Measurements from ENCODE around the gene VSIG2. TPM values are rescaled to one million over a fixed set of nuclear protein-coding genes. Genes with fewer than 3 reads are reported as not detected.

VSIG2 gene
- total RNA-seq, 1 donor from 2014 or later: 0.26 TPM

GRCh38 chr11:124724979-124725718 is 26.9 kb downstream of the VSIG2 start:
- DNase-seq (ENCODE audit: low read depth, low spot score): no peak

DNA sequence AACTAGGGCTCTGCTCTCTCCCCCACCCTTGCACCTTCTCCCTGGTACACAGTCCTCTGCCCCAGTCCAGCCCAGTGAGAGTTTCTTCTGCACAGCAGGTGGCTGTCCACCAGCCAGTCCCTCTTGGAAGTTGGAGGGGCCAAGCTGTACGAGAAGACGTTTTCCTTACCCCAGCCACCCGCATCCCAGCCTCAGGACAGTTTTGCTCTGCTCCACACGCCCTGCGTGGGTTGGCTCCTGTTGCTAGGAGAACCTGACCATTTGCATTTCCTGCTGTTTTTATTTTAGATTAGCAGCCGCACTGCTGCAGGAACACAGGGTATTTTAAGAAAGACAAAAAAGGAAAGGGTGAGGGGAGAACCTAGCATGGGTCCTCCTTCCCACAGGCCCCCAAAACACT is 29.9 kb downstream of the VSIG2 start:
- DNase-seq (ENCODE audit: low read depth, low spot score): no peak

DNA sequence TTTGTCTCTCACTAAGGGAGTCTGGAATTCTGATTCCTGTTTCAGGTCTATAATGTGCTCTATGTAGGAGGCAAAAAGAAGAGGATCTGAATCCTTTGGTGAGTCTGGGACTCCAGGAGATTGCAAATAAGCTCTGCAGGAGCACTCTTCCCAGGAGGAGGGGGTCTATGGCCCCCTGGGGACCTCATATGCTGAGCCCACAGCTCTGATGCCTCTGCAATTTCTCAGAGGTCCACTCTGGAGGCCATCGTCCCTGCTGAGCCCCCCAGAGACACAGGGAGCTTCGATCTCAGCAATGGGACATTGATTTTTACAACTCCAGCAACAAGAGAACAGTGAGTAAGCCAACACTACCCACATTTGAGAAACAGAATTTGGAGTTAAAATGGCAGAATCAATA is 32.5 kb downstream of the VSIG2 start:
- DNase-seq (ENCODE audit: low read depth, low spot score): no peak

DNA sequence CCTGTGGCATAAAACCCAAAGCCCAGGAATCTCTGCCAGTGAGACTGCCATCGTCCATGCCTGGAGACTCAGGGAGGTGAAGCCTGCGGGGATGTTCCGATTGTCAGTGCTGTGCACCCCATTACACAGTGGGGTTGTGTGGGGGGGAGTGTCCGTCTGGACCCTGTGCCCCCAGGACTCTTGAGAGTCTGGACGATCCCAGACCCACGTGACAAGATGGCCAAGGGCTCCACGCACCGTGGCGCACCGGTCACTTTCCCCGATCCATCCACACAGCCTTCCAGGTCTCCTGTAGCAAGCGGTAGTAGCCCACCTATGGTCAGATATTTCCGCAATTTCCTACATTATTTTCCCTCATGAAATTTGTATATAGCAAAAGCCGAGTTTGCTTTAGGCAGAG is 33.3 kb downstream of the VSIG2 start:
- no peak for DNase-seq (ENCODE audit: low read depth, low spot score)

- no peak for DNase-seq (ENCODE audit: low read depth, low spot score)
Measured at GRCh38 chr11:124717786-124718651, 34.0 kb downstream of the VSIG2 start.

DNA sequence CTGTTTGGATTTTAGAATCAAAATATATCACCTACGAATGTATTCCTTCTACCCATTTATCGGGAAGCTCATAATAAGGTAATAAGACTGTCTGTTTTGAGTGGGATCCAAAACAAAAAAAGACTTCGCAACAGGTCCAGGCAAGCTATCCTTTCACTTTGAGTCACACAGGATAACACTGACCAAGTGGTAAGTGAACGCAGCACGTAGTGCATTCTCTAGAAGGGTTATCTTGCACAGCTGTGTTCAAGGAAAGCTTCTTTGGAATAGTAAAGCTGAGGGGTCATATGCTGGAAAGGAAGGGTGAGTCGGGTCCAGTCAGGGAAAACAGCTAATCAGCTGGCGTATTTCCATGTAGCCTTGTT is 34.7 kb downstream of the VSIG2 start:
- peak; percentile 72 for DNase-seq (ENCODE audit: low read depth, low spot score)

- peak; percentile 41 for DNase-seq (ENCODE audit: low read depth, low spot score)
Measured at GRCh38 chr11:124716591-124716990, 35.5 kb downstream of the VSIG2 start.

DNA sequence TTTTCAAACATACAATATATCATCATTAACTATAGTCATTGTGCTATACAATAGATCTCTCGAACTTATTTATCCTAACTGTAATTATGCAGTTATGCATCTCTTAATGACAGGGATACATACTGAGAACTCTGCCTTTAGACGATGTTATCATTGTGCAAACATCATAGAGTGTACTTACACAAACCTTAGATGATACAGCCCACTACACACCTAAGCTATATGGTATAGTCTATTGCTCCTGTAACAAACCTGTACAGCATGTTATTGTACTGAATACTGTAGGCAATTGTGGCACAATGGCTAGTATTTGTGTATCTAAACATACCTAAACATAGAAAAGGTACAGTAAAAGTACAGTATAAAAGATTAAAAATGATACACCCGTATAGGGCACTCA is 39.7 kb downstream of the VSIG2 start:
- DNase-seq (ENCODE audit: low read depth, low spot score): no peak

- DNase-seq (ENCODE audit: low read depth, low spot score): no peak
Measured at GRCh38 chr11:124707829-124708228, 44.2 kb downstream of the VSIG2 start.

DNA sequence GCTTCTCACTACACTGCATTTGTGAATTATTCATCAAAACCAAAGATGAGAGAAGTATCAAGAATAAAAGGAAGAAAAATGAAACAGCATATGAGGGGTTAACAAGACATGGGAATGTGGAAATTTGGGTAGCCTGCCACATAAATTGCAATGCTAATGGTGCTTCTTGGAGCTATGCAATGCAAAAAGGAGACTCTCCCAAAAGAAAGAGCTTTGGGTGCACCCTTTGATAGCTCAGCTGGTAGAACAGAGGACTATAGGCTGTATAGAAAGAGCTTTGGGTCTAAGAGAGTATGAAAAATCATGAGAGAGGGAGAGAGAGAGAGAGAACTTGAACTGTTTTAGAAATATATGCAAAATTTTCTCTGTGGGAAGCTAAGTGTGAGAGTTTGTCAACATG is 52.0 kb downstream of the VSIG2 start:
- no peak for DNase-seq (ENCODE audit: low read depth, low spot score)

DNA sequence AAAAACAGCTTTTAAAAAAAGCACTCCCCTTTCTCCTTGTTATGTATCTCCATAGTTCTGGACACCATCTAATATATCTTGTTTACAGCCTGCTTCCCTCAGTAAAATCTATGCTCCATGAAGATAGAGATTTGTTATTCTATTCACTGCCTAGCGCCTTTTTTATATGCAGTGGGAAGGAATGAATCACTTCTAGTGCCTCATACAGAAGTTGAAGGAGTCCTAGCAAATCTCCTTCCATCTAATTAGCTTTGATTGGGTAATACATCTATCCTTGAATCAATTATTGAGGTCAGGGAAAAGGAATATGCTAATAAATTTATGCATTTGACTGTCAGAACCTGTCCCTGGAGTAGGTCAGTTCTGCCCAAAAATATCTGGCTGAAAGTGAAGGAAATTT is 52.5 kb downstream of the VSIG2 start:
- DNase-seq (ENCODE audit: low read depth, low spot score): no peak

Other genes starting within 250 kb of the VSIG2 start
- not detected in 2 replicates for gene OR8B12, start 208.6 kb downstream of the VSIG2 start, total RNA-seq
- not detected in 2 replicates for gene OR8A1, start 182.3 kb downstream of the VSIG2 start, total RNA-seq
- gene PANX3, start 140.8 kb downstream of the VSIG2 start, total RNA-seq: not detected in 2 replicates
- 16.1 and 19.4 TPM in 2 replicates for gene TBRG1, start 129.4 kb downstream of the VSIG2 start, total RNA-seq
- gene SIAE, start 78.5 kb downstream of the VSIG2 start, total RNA-seq: 19.0 and 26.0 TPM in 2 replicates
- gene SPA17, start 78.4 kb downstream of the VSIG2 start, total RNA-seq: 6.3 and 6.8 TPM in 2 replicates
- gene NRGN, start 12.3 kb downstream of the VSIG2 start, total RNA-seq: 2.5 and 3.0 TPM in 2 replicates
- gene ESAM, start 10.0 kb upstream of the VSIG2 start, total RNA-seq: 85.7 and 102 TPM in 2 replicates
- gene MSANTD2, start 48.2 kb upstream of the VSIG2 start, total RNA-seq: 8.1 and 12.6 TPM in 2 replicates
- 17.9 and 20.4 TPM in 2 replicates for gene ROBO3, start 113.2 kb upstream of the VSIG2 start, total RNA-seq
- gene ROBO4, start 145.6 kb upstream of the VSIG2 start, total RNA-seq: 186 and 220 TPM in 2 replicates
- gene HEPN1, start 167.0 kb upstream of the VSIG2 start, total RNA-seq: 0.11 TPM in 1 of 2 replicates, not detected in the other
- gene HEPACAM, start 183.8 kb upstream of the VSIG2 start, total RNA-seq: not detected in 2 replicates
- gene CCDC15, start 201.9 kb upstream of the VSIG2 start, total RNA-seq: 2.6 and 3.0 TPM in 2 replicates